CMK (cell line): Measurements from ENCODE around the gene DPYD.

ENCODE experiments used
- DNase-seq: peaks from one replicate; pipeline ENCODE4 v3.0.0-alpha.2; 2010; ENCODE audit warnings: low read depth

The DPYD gene

DNA sequence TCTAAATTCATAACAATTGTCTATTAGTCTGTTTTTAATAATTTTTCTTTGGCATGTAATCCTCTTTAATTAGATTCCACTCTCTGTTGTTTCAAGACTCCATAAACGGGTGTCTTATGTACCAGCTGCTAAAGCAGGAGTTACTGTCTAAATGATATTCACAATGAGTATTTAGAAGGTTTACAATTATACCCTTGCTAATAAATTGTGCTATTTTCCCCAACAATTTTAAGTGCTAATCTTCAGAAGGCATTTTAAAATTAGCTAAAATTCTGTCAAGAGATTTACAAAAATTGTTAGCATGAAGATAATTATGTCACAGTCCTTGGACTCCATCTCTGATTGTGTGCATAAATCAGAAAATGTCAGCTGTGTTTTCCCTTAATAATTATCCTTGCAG is 83.7 kb downstream of the DPYD start:
- DNase-seq: no peak

DNA sequence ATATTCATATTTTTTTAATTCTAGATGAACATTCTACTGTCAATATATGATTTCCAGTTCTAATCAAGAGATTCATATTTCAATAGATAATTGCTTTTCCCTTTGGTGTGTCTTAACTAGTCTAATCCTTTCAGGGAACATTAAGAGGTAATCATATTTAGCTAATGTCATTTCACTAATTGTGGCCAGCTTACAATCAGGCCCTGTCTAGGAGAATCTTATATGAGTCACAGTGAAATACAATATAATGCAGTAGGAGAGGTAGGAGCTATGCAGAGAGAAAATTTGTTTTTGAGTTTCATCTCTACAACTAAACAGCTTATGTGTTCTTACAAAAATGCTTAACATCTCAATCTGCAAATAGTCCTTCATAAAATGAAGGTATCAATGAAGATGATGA is 85.9 kb downstream of the DPYD start:
- no peak for DNase-seq

DNA sequence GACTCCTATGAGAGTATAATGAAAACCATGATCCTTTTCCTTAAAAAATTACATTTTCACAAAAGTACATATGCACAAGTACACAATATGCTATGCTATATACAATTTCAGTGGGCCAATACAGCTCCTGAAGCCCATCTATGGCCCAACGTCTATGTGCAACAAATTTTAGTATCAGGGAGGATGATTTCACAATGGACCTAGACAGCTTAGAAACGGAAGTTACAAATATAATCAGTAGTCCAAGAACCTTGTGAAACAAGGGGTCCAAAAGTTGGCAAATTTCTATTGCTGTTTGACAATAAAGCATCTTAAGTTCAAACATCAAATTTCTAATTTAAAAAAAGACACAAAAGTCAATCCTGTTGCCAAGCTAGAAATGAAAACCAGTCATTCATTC is 87.0 kb downstream of the DPYD start:
- no peak for DNase-seq

GRCh38 chr1:97832481-97832880 is 88.4 kb downstream of the DPYD start:
- DNase-seq: no peak

GRCh38 chr1:97827887-97828286 is 92.9 kb downstream of the DPYD start:
- DNase-seq: no peak

GRCh38 chr1:97826820-97827219 is 94.0 kb downstream of the DPYD start:
- no peak for DNase-seq

GRCh38 chr1:97824624-97825023 is 96.2 kb downstream of the DPYD start:
- DNase-seq: no peak

GRCh38 chr1:97824200-97824599 is 96.6 kb downstream of the DPYD start:
- no peak for DNase-seq

DNA sequence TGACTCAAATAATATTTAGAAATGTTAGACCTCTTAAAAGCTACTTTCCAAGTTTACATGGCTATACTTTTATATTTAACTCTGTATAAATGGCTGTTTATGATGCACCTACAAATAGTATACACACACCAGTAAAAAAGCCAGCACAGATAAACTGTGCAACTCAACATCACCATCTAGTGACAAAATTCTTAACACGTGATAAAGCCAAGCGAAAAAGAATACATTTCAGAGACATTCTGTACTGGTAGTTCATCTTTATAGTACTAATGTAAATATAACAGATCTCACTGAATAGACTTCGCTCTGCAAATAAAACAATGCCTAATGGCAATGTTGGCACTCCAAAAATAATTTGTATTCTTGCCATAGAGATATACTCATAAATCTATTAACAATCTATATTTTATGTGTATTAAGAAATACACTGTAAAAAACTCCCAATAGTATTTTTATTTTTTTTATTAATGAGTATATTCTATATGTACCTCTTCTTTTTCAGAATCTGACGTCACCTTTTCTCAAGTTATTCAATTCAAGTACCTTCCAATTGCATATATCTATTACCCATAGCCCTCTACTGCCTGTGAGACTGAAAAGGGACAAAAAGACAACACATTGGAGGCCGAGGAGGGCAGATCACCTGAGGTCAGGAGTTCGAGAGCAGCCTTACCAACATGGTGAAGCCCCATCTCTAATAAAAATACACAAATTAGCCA is 100.2 kb downstream of the DPYD start:
- no peak for DNase-seq

DNA sequence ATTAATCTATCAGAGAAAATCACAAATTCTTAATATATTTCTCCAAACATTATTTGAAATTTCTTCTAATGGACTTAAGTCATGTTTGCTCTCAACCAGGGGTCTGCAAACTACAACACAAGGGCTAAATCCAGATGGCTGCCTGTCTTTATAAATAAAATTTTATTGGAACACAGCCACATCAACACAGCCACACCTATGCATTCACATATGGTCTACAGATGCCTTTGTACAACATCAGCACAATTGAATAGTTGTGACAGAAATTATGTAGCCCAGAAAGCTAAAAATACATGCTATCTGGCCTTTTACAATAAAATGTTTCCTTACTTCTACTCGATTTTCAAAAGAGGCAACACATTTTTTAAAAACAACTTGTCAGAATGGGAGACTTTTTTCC is 103.9 kb downstream of the DPYD start:
- DNase-seq: no peak

DNA sequence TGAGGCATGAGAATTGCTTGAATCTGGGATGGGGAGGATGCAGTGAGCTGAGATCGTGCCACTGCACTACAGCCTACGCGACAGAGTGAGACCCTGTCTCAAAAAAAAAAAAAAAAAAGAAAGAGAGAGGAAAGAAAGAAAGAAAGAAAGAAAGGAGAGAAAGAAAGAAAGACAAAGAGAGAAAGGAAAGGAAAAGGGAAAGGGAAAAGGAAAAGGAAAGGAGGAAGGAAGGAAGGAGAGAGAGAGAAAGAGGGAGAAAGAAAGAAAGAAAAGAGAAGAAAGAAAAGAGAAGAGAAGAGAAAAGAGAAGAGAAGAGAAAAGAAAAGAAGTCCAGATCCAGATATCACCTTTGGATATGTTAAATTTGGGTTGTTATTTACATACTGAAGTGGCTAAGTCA is 106.0 kb downstream of the DPYD start:
- no peak for DNase-seq

GRCh38 chr1:97814121-97814520 is 106.7 kb downstream of the DPYD start:
- no peak for DNase-seq

DNA sequence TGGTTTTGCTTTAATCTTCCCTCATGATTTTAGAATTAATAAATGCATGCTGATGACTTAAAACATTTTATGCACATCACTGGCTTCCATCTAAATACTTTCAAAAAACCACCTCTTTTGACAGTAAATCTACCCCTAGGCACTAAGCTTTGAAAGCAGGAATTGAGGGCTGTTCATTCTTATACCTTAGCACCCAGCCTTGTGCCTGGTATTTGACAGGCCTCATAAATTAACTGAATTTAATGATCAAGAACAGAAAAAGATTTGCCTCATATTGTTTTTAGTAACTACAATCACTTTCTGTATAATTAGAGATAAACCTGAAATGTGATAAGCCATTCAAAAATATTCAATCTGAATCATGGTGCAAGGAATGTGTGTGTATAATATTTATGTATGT is 108.8 kb downstream of the DPYD start:
- no peak for DNase-seq

GRCh38 chr1:97806996-97807520 is 113.8 kb downstream of the DPYD start:
- no peak for DNase-seq

DNA sequence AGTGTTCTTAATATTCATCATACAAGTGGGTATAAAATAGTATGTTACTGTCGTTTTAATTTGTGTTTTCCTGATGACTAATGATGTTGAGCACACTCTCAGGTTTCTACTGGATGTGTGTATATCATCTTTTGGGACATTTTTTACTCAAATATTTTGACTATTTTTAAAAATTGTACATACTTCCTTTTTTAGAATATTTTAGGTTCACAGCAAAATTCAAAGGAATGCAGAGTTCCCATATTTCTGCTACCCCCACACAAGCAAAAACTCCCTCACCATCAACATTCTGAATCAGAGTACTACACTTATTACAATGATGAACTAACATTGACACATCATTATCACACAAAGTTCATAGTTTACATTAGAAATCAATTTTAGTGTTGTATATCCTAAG is 114.5 kb downstream of the DPYD start:
- no peak for DNase-seq

GRCh38 chr1:97805093-97805492 is 115.7 kb downstream of the DPYD start:
- no peak for DNase-seq

GRCh38 chr1:97803026-97803425 is 117.8 kb downstream of the DPYD start:
- no peak for DNase-seq

DNA sequence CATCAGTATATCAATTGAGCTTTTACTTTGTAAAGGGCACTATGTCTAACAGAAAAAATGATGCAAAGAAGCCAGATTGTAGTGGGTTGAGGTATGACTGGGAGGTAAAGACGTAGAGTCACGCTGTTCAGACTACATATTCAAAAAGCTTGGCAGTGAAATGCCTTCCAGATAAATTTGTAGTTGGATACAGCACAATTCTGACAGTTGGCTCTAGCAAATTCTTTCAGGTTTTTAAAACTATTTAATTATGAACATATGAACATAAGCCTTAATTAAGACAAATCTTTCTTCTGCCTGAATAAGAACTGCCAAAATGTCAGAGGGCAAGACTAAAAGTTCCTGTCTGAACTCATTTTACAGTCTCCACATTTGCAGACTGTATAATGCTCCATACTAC is 118.8 kb downstream of the DPYD start:
- DNase-seq: no peak

GRCh38 chr1:97797403-97798183 is 123.2 kb downstream of the DPYD start:
- DNase-seq: no peak

DNA sequence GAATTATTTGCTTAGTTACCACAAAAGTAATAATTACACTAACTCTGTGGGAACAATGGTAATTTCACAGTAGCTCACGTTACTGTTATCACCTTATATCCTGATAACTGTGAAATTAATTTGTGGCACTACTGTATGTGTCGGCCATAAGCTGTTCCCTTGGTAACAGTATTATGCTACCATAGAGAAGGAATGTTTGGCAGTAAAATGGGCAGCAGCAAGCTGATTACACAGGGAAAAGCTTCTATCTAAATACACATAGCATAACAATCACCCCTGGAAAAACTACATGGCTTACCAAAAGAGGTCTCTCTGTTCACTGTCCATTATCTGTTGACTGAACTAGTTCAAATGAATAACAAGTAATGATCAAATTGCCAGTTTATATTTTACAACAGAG is 124.1 kb downstream of the DPYD start:
- DNase-seq: no peak

DNA sequence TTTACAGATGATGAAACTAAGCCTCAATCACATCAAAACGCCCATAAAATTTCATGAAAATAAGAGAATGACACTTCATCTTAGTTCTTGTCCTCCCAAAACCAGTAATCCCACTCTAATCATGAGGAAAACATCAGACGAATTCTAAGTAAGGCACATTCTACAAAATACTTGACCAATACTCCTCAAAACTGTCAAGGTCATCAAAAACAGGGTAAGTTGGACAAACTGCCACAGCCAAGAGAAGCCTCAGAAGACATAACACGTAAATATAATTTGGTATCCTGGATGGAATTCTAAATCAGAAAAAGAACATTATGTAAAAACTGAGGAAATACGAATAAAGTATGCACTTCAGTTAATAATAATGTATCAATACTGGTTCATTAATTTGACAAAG is 128.2 kb downstream of the DPYD start:
- no peak for DNase-seq

GRCh38 chr1:97791251-97791650 is 129.6 kb downstream of the DPYD start:
- no peak for DNase-seq

- no peak for DNase-seq
Measured at GRCh38 chr1:97787231-97787630, 133.6 kb downstream of the DPYD start.

GRCh38 chr1:97784661-97785060 is 136.2 kb downstream of the DPYD start:
- DNase-seq: no peak
